IPS-15b (cell line): ENCODE measurements around the gene CHKA.

Source experiments
- H3K27me3 ChIP-seq: one replicate; pipeline ENCODE4 v1.6.1; 2013; ENCODE audit warnings: low read length; ENCODE audit not compliant: control insufficient read depth, insufficient read depth
- H3K36me3 ChIP-seq: one replicate; pipeline ENCODE4 v1.6.1; 2013; ENCODE audit warnings: low read length; ENCODE audit not compliant: control insufficient read depth, insufficient read depth
- H3K4me1 ChIP-seq: one replicate; pipeline ENCODE4 v1.6.1; 2013; ENCODE audit warnings: mild to moderate bottlenecking, low read length; ENCODE audit not compliant: control insufficient read depth, insufficient read depth
- H3K4me3 ChIP-seq: one replicate; pipeline ENCODE4 v1.5.1; 2013; ENCODE audit warnings: low read depth, low read length
- H3K9ac ChIP-seq: one replicate; pipeline ENCODE4 v1.6.1; 2013; ENCODE audit warnings: low read depth, mild to moderate bottlenecking, low read length
- H3K9me3 ChIP-seq: one replicate; pipeline ENCODE4 v1.6.1; 2013; ENCODE audit warnings: mild to moderate bottlenecking, low read length; ENCODE audit not compliant: control insufficient read depth, insufficient read depth

Gene CHKA

DNA sequence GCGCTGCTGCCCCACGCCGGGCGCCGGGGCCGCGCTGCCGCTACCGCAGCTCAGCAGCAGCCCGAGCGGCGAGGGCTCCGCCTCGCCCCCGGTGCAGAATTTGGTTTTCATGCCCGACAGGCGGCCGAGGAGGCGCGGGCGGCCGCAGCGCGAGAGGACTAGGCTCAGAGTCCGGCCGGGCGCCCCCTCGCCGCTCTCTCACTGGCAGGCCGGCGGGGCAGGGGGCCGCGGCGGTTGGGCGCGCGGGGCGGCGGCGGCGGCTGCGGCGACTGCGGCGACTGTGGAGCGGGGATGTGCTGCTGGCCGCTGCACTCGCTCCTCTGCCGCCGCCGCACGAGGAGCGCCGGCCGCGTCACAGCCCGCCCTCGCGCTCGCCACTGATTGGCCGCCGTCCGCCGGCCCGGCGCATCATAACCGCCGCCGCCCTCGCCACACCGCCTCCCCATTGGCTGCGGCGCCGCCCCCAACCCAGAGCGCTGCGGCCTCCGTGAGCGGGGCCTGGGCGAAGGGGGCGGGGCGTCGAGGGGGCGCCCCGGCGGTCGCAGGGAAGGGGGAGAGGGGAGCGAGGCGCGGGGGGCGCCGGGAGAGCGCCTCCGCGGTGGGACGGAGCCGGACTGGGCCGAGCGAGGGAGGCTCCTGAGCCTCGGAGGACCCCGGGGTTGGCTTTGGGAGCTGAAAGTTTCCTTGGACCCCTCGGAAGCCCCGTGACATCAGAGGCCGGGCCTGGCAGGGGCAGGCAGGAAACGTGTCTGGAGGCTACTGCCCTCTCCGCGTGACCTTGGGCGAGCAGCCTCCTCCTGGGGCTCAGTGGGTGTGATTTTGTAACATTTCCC lies at the start of gene CHKA:
TSS of gene CHKA (minus strand) at position 322 of the 833 bp plus-strand sequence. CDS start at position 111, 211 bp downstream.
- Histone ChIP-seq H3K27me3 (no peaks in the 10 kb centered on the region), H3K4me3 (peak within 1 kb of the TSS; percentile 94), H3K4me1 (peaks cover 21% of the 10 kb centered on the region), H3K9me3 (no peaks in the 10 kb centered on the region), H3K9ac (peak within 1 kb of the TSS; percentile 56), H3K36me3 (no peaks in the 10 kb centered on the region)

DNA sequence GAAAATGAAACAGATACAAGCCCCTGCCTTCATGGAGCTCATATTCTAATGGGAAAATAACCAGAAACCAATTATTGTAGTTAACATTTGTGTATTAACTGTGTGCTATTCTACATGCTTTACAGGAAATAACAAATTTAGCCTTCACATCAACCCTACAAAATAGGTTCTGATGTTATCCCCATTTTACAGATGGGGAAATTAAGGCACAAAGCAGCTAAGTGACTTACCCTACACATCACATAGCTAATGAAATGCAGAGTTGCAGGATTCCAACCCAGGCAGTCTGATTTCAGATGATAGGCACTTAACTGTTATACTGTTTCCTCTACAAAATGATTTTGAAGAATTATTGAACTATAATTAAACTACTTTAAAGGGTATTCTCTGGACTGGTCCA lies 48.3 kb upstream of the CHKA start:
- no peaks in the 10 kb centered on the region for H3K9me3 ChIP-seq
- no peak overlapping the region for H3K9ac ChIP-seq
- no peaks in the 10 kb centered on the region for H3K4me1 ChIP-seq
- no peaks in the 10 kb centered on the region for H3K27me3 ChIP-seq
- no peak overlapping the region for H3K4me3 ChIP-seq
- peaks cover 13% of the 10 kb centered on the region for H3K36me3 ChIP-seq

DNA sequence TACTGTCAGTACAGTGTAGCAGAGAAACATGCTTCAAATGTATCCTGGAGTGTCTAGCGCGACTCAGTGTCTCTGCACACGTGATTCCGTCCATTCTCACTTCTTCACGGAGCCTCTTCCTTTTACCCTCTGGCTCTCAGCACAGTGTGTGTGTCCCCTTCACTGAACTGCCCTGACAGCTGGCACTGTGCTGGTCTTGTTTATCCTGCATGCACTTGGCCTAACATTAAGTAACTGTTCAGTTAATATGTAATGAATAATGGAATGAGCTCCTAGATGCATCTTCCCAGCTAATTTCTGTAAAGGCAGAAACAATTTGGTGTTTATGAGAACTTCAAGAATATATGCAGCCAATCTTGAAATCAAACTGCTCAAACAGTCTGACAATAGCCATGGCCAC lies 47.5 kb upstream of the CHKA start:
- Histone ChIP-seq H3K4me3 (no peak overlapping the region), H3K36me3 (peaks cover 14% of the 10 kb centered on the region), H3K9ac (no peak overlapping the region), H3K27me3 (no peaks in the 10 kb centered on the region), H3K4me1 (no peaks in the 10 kb centered on the region), H3K9me3 (no peaks in the 10 kb centered on the region)

DNA sequence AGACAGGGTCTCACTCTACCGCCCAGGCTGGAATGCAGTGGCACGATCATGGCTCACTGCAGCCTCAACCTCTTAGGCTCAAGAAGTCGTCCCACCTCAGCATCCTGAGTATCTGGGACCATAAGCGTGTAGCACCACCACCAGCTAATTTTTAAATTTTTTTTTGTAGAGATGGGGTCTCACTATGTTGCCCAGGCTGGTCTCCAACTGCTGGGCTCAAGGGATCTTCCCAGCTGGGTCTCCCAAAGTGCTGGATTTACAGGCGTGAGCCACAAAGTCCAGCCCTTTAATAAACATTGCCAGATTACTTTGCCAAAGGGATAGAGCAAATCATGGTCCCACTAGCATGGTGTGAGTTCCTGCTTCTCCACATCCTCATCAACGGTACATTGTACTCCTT lies 46.3 kb upstream of the CHKA start:
- Histone ChIP-seq H3K36me3 (peaks cover 15% of the 10 kb centered on the region), H3K4me3 (no peak overlapping the region), H3K4me1 (no peaks in the 10 kb centered on the region)

DNA sequence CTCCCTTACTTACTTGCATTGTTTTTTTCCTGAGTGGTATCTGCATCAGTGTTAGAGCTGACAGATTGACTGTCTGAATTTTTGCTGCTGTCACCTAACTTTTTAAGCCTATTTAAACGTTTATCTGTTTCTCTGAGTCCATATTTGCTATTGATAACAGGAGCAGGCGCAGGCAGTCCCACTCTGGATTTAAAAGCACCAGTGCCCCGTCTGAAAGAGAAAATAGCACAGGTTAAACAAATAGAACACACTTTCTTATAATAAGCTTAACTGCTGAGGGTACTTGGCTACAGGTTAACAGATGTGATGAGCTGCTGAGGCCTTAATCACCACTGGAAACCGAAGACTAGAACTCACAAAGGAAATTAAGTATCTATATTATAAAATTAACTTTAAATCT lies 45.8 kb upstream of the CHKA start:
- H3K4me1 ChIP-seq = no peaks in the 10 kb centered on the region
- H3K36me3 ChIP-seq = peaks cover 13% of the 10 kb centered on the region
- H3K4me3 ChIP-seq = no peak overlapping the region
- H3K27me3 ChIP-seq = no peaks in the 10 kb centered on the region
- H3K9ac ChIP-seq = no peak overlapping the region
- no peaks in the 10 kb centered on the region for H3K9me3 ChIP-seq

More for the DNA sequence above, 46.3 kb upstream of the CHKA start:
- H3K9ac ChIP-seq = no peak overlapping the region
- no peaks in the 10 kb centered on the region for H3K27me3 ChIP-seq
- H3K9me3 ChIP-seq = no peaks in the 10 kb centered on the region

DNA sequence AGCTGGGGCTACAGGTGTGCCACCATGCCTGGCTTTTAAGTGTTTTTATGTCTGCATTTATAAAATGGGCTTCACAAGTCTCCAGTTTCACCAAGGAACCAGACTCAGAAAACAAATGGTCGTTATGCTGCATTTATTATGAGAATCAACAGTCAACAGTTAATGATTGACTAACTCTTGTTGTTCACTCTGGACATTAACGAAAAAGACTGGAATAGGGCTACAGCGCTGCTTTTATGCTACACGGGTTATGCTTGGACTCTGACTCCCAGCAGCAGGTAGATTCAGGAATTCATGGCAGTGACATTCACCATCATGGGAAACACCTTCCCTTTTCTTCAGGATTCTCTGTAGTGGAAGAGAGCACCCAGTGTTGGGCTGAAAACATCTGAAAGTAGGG lies 44.4 kb upstream of the CHKA start:
- no peaks in the 10 kb centered on the region for H3K27me3 ChIP-seq
- no peaks in the 10 kb centered on the region for H3K9me3 ChIP-seq
- H3K4me1 ChIP-seq = no peaks in the 10 kb centered on the region
- peaks cover 11% of the 10 kb centered on the region for H3K36me3 ChIP-seq
- no peak overlapping the region for H3K9ac ChIP-seq
- H3K4me3 ChIP-seq = no peak overlapping the region

DNA sequence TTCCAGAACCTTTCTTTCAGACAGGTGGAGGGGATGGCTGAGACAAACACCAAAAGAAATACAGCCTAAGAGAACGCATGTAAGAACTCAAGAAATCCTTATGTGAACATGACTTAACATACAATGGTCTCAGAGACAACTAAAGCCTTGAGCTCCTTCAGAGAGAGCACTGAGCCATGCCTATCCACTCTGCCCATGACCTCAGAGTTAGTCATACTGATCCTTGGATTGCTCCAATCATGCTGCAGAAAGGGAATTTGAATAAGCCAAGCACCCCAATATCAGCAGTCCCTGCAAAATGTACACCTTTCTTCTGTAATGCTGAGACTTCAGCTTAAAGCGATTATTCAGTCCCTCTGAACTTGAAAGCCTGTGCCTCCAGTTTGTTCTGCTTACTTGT lies 43.2 kb upstream of the CHKA start:
- Histone ChIP-seq H3K36me3 (peaks cover 6% of the 10 kb centered on the region), H3K9ac (peak overlapping the region; percentile 49)

DNA sequence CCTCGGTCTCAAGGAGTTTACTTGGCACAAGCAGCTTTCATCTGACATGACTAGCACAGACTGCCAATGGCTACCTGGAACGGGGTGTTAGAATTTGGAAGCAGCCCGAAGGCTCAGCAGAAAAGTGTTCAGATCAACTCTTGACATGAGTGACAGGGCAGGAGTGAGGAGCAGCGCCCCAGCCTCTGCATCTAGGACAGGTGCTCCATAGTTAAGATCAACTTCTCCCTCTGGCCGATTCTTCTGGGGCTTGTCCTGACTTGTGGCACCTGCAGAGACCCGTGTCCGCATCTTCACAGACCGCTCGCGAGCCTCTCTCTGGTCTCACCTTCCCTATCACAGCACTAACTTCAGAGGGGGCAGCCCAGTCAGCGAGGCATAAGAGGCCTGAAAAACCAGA lies 42.5 kb upstream of the CHKA start:
- H3K4me3 ChIP-seq = no peak overlapping the region
- no peaks in the 10 kb centered on the region for H3K4me1 ChIP-seq
- no peak overlapping the region for H3K9ac ChIP-seq
- H3K27me3 ChIP-seq = no peaks in the 10 kb centered on the region
- H3K9me3 ChIP-seq = no peaks in the 10 kb centered on the region
- peaks cover 6% of the 10 kb centered on the region for H3K36me3 ChIP-seq

More for the DNA sequence above, 43.2 kb upstream of the CHKA start:
- Histone ChIP-seq H3K27me3 (no peaks in the 10 kb centered on the region), H3K4me3 (no peak overlapping the region), H3K9me3 (no peaks in the 10 kb centered on the region), H3K4me1 (no peaks in the 10 kb centered on the region)

DNA sequence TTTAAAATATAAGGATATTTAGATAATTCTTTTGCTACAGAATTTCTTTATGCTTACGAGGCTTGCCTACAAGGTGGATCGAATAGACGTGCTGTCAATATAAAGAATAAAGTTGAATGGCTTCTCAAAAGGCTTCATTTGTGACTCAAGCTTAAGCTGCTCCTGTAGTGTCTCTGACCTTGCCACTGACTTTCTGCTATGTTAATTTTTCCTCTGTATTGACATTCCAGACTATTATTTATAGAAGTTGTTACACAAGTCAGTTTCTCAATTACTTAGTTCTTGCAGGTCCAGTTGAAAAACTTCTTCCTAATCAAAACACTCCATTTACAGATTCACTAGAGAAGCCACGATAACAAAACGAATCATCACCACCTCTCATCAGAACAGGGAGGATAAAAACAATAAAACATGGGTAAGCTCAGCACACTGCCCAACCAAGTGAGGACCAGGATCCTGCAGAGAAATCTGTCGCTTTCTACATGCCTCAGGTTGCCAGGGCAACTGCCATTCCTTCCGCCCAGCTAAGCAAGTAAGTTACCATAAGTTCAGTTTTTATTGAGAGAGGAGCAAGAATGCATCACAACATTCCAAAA lies 39.0 kb upstream of the CHKA start:
- Histone ChIP-seq H3K36me3 (peaks cover 3% of the 10 kb centered on the region), H3K27me3 (no peaks in the 10 kb centered on the region), H3K4me1 (no peaks in the 10 kb centered on the region), H3K9ac (no peak overlapping the region), H3K9me3 (no peaks in the 10 kb centered on the region), H3K4me3 (no peak overlapping the region)

DNA sequence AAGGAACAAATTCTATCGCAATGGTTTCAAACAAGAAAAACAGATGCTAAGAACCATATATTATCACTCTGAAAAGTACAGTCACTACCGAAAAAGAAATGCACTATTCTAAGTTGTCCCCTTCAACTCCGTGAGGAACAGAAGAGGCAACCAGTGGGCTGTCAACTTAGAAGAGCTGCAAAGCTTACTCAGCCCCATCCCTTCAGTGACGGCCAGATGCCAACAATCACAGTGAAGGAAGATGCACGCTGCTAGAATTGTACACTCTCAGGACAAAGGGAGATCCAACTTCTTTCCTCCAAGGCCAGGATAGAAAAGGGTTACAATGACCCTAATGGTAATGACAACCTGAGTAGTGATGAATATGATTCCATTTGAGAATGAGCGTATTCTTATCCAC lies 38.5 kb upstream of the CHKA start:
- Histone ChIP-seq H3K9me3 (no peaks in the 10 kb centered on the region), H3K9ac (no peak overlapping the region), H3K36me3 (peaks cover 3% of the 10 kb centered on the region), H3K27me3 (no peaks in the 10 kb centered on the region), H3K4me1 (no peaks in the 10 kb centered on the region), H3K4me3 (no peak overlapping the region)

DNA sequence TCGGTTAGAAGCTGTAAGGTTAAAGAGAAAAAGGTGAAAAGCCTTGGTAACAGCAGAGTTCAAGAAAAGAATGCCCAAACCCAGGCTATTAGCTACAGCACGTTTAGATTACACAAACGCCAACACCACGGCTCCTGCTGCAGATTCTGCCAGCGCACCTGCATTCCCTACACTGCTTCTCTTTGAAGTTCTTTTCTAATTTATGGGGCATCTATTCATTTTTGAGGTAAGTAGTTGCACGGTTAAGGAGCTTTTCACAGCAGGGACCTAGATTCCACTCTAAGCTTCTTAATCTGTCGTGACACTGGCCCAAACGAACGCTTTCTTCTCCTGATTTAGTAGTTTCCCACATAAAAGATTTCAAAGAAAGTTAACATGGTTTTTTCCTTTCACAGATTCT lies 38.0 kb upstream of the CHKA start:
- Histone ChIP-seq H3K4me3 (no peak overlapping the region), H3K36me3 (peaks cover 3% of the 10 kb centered on the region), H3K27me3 (no peaks in the 10 kb centered on the region), H3K4me1 (no peaks in the 10 kb centered on the region), H3K9ac (no peak overlapping the region), H3K9me3 (no peaks in the 10 kb centered on the region)

DNA sequence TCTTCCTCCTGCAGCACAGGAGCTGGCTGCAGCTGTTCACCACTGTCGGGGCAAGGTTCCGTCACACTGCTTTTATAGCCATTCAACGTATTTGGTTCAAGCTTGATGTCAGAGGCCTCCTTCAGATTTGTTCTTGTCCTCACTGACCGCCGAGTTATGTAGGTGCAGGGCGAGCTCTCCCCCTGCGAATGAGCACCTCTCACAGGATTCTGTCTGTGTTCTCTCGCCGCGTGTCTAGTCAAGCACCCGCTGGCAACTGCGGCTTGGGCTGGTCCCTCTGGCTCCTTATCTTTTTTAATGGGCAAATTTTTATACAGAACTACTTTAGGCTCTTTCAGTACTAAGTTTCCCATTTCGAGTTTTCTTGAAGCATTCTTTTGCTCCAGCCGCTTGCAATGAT lies 37.4 kb upstream of the CHKA start:
- Histone ChIP-seq H3K9ac (no peak overlapping the region), H3K4me1 (no peaks in the 10 kb centered on the region), H3K9me3 (no peaks in the 10 kb centered on the region), H3K4me3 (no peak overlapping the region), H3K36me3 (peaks cover 1% of the 10 kb centered on the region), H3K27me3 (no peaks in the 10 kb centered on the region)
